SW 1271 (cell line): ENCODE measurements around the gene BRAP.
"Not testable (repeated sequence)": the region's sequence is repeated elsewhere in the genome, so short reads cannot be mapped to it uniquely, and the experiment has no call there.

Source experiments
- DNase-seq, 2 experiments: peaks; one replicate each; lab custom pipeline; 2025; lab: John Stamatoyannopoulos, UW

The BRAP gene

DNA sequence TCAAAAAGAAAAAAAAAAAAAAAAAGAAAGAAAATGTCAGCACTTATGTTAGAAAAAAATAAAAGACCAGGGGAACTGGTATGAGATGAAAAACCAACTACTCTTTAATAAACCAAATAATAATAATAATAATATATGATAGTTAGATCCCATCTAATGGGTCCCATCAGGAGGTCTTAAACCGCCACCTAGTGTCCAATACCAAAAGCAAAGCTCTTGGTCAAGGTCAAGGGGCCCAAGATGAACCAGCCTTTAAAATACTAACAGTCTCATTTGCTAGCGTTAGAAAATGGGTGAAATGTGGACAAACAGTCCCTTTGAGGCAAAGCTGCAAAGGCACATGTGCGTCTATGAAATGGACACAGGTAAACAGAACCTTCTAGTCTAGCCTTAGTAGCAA lies 12.3 kb downstream of the BRAP start:
- peak in 1 of 2 experiments; percentile 14 for DNase-seq

DNA sequence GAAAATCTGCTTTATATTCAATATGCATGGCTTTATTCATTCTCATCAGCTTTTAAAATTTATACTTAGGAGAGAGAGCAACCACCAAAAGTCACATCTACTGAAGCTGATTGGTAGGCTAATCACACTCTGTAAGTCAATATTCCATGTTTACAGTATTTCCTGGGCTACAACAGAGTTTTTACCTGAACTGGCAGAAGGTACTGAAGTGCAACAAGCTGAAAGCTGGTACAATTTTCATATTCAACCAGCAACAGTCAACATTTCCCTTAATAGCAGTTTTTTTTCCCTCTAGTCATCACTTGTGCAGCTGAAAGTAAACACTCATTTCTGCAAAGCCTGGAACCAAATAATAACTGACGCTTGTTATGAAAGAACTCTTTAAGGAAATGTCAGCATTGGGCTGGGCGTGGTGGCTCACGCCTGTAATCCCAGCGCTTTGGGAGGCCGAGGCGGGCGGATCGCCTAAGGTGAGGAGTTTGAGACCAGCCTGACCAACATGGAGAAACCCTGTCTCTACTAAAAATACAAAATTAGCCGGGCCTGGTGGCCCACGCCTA lies 12.9 kb downstream of the BRAP start:
- DNase-seq = no peak

DNA sequence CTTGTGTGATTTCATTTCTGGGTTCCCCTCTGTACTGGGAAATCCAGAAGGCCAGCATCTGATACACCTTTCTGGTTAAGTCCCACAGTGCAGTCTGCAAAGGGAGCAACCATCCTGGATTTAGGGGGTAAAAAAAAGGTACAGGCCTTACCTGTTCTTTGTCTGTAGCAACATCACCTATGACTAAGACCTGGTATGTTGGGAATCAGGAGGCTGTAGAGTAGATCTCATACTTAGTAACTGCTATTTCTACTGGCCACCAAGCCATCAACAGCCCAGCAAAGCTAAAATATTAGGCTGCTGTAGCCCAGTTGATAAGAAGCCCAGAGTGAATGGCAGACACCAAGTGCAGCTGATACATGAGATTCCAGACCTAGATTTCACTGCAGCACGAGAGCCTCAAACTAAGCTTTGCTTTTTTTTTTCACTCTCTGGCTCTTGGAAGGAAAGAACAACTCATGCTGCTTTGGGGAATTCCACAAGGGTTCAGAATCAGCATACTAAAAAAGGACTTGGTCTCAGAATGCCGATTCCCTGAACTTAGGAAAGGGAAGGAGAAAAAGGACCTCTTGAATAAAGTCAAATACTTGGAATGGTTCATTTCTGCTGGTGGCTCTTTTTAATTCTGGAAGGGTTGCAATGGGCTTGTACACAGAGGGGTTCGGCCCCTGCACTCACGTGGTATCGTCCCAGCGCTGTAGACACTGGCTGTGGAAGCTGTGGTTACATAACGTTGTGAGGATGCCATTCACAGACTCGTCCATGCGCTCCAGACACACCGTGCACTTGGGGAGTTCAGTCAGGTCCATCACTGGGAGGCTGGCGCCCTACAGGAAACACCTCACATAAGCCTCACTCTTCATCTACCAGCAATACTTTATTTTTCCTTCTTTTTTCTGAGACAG lies 20.5 kb downstream of the BRAP start:
- no peak for DNase-seq

DNA sequence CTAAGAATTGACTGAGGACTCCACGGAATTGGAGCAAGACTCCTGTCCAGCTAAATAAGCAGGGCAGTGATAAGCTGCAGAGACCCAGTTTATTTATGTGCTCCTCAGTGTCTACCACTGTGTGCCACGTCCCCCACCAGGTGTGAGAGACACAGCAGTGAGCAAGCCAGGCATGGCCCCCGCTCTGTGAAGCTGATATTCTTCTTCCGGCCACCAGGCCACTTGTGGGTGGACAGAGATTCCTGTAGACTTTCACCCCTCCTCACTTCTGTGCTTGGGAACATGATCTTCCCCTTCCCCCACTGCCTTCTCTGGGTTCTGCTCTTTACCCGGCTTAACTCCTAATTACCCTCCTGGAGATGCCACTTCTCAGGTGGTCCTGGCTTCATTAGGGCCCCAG lies 21.3 kb downstream of the BRAP start:
- no peak for DNase-seq

DNA sequence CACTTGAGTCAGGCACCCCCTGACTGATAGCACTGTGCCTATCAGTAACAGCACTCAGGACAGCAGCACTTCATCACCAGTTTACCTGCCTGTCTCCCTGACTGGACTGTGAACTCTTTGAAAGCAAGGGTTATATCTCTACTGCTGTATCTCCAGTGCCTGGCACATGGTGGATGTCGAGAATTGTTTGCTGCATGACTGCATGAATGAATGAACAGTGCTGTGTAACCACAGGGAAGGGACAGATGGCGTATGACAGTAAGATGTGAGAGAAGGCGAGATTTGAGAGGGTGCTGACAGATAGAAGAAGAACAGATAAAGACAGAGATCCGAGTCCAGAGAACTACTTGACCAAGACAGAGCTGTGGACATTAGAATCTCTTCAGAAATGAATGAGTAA lies 29.7 kb downstream of the BRAP start:
- DNase-seq = no peak

DNA sequence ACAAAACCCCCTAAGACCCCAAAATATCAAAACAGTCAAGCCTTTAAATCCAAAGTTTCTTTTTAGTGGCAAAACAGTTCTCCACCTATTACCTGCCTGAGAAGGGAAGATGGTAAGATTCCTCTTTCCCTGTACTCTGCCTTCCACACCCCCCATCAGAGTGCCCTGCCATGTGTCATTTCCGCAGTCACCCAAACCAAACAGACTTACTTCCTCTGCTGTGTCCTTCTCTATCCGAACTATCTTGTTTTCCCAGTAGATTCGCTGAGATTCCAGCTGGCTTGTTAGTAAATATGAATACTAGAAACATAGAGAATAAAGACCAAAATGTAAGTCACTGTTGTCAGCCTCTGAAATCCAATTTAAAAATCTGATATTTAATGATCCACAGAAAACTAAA lies 30.4 kb downstream of the BRAP start:
- no peak for DNase-seq

DNA sequence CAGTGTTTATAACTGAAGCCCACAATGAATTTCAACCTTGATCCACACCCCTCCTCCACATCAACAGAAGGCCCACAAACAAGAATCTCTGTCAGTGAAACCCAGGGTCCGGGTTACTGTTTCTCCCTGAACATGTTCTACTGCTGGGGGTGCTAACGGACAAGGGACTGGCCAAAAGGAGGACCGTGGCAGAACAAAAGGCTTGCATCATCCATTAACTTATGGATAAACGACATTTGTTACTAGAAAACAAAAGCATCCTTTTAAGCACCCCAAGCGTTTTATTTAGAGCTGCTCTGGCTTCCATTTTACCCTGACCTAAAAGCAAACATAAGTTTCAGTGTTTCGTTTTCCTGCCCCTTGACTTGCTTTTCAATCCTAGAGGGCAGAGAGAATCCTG lies 32.2 kb downstream of the BRAP start:
- DNase-seq = no peak

DNA sequence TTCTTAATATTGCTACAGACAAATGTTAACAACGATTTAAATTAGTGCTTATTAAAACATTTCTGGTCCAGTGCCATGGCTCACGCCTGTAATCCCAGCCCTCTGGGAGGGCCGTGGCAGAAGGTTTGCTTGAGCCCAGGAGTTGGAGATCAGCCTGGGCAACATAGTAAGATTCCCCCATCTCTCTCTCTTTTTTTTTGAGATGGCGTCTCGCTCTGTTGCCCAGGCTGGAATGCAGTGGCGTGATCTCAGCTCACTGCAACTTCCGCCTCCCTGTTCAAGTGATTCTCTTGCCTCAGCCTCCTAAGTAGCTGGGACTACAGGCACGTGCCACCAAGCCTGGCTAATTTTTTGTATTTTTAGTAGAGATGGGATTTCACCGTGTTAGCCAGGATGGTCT lies 33.2 kb downstream of the BRAP start:
- not testable (repeated sequence) for DNase-seq

DNA sequence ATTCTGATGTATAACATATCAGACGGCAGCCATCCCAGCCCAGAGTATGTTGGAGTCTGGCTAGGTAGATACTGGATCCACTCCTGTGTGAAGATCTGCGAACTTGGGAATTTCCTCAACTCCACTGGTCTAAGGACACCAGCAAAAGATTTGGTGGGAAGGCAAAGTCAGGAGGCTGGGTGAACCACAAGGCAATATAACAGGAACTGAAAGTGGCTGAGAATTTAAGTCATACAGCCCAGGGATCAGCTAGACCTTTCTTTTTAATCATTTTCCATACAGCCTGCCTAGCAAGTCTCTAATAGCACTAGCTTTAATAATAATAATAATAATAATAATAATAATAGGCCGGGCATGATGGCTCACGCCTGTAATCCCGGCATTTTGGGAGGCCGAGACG lies 34.8 kb downstream of the BRAP start:
- DNase-seq = no peak

DNA sequence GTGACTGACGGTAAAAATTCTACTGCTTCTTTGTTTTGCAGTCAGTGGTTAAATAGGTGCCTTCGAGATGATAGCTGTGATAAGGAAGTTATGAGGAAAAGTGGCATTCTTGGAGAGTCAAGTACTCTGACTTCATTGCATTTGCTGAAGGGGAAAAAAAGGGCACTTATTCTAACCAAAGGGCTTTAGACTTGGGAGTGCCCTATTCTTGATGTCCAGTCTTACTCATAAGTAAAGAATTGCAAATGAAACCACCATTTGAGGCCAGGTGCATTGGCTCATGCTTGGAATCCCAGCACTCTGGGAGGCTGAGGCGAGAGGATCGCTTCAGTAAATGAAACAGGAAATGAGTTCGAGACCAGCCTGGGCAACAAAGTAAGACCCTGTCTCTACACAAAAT lies 40.3 kb downstream of the BRAP start:
- DNase-seq = peak in 1 of 2 experiments; percentile 24

DNA sequence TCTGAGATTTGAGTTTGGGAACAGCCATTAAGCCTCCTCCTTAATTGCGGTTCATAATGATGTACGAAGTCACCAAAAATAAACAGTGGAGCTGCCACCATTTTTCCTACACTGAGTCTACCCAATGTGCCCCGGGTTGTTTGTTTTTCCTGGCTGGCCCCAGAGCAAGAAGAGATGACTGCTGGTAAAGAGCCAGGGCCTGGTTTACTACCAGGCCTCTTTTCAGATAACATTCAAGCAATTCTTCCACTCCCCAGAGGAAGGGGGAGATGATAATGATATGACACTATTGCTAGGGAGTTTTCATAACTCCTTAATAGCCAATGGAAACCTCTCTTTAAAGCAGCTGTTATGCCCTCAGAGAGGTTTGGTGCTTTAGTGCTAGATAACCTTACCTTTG lies 42.3 kb downstream of the BRAP start:
- no peak for DNase-seq

DNA sequence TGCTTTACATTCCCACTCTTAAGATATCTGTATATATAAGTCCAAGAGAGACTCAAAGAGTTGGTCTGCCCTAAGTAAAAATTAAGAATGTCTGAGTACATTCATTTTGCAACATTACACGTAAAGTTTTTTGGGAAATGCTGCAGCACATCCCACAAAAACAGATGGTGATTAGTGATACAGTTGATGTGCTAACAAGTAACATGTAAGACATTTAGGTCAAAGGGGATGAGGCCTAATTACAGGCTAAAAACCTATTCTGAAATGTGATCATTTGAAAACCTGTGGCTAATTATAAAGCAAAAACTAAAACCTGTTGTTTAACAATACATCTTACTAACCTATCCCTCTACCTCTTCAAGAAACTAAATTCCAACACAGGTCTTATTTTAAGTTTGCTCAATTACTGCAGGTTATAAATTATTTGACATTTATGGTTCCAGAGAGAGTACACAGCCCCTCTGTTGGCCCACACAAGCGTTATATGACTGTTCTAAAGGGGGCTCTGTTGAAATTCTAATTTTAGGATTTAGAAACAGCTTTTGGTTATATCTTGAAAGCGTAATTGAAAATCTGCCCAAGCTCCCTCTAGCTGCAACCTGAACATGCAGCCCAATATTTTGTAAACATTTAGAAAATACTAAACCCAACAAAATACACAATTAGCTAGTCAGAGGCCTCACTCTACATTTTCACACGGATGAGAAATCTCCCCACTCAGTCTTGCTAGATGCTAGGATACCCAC lies 42.9 kb downstream of the BRAP start:
- DNase-seq = no peak

DNA sequence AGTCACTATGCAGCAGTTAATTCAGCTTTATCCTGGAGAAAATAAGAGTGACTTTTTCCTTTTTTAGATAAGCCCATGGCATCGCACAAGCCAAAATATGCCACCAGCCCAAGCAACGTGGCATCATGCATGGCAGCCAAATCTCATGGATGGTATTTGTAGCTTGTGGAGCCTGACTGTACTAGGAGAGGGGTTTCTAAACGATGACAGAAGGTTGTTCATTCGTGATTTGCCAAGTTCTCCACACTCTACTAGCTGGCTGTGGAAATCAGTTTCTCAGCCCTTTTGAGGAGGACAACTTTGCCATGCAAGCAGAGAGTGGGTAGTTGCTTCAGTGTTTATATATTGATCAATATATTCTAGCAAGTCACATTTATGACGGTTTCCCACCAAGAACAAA lies 45.2 kb downstream of the BRAP start:
- no peak for DNase-seq

DNA sequence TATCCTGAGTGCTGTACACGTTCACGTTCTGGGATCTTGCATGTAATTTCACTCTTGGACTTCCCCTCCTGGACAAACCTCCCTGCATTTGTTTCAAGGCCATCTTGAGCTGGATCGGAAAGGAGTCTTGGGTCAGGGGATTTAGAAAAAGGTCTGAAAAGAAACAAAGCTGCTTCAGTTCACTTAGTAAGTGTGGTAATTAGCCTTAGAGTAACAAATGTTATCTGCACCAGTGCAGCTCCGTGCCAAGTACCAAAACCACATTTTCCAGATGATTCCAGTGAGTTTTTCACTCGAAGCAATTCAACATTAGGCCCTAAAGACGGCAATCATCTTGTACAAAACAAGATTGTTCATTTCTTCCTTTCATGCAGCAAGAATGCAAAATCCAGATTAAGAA lies 47.2 kb downstream of the BRAP start:
- no peak for DNase-seq

DNA sequence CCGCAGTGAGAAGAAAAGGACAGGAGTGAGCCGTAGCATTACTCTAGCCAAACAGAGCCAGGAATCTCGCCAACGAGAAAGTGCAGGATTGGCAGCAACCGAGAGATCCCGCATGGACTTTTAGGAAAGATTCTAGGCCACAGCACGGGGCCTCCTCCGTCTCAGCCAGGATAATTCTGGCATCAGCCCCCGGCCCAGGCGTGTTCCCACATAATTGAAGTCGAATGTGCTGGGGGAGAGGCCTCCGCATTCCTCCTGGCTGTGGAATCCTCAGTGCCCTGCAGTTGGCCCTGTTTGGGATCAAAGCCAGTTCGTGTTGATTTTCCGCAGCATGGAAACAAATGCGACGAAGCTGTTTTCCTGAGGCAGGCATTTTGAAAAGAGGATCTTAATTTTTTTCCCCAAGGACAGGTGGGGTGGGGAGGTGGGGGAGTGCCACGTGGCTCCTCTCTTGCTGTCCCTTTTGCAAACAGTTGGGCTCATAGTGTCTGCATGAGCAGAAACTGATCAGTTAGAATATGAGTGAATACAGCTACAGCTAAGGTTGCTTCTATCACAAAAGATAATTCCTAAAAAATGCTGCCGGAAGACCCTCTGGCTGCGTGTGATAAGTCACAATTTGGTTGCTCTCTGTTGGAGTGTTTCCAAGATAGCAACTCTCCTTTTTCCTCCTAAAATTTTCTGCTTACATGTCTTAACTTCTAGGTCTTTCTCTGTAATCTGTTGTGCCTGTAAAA lies 49.4 kb downstream of the BRAP start:
- DNase-seq = no peak

DNA sequence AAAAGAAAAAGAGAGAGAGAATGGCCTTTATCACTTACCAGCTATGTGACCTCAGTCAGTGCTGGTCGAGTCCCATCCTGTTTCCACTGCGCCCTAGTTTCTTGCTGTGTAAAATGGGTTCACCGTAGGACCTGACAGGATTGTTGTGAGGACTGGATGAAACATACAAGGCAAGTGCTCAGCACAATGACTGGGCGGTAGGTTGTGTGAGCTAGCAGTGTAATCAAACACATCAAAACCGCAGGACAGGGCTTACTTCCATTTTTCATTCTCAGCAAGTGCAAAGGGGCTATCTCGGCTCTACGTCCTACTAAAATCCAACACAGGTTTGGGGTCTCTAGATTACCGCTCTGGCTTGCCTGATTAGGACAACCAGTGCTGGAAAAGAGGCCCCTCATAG lies 50.2 kb downstream of the BRAP start:
- no peak for DNase-seq

DNA sequence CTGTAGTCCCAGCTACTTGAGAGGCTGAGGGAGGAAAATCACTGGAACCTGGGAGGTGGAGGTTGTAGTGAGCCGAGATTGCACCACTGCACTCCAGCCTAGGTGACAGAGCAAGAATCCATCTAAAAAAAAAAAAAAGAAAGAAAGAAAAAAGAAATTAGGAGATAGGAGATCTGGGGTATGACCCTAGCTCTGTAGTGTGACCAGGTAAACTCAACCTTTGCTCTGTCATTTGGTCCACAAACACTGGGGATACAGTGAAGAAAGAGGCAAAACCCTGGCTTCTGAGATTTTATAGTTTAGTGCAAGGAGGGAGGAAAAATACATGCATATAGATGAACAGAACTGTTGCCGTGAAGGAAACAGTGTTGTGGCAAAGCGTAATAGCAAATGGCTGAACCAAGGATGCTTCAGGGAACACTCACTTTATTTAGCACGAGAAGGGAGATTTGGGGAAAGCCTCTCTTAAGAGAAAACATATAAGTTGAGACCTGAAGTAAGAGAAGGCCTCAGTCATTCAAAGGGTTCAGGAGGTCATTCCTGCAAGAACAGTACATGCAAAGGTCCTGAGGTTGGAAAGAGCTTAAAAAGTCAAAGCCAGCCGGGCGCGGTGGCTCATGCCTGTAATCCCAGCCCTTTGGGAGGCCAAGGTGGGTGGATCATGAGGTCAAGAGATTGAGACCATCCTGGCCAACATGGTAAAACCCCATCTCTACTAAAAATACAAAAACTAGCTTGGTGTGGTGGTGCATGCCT lies 57.1 kb downstream of the BRAP start:
- no peak for DNase-seq

DNA sequence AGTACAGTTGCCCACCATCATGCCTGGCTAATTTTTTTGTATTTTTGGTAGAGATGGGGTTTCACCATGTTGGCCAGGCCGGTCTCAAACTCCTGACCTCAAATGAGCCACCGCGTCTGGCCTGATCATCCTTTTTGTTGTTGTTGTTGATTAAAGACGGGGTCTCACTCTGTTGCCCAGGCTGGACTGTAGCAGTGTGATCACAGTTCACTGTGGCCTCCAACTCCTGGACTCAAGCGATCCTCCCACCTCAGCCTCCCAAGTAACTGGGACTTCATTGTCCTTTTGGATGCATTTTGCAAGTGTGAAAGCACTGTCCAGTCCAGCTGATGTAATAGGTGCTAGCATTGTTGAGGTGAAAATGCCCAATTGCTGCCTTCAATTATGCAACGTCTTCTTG lies 59.5 kb downstream of the BRAP start:
- no peak for DNase-seq

DNA sequence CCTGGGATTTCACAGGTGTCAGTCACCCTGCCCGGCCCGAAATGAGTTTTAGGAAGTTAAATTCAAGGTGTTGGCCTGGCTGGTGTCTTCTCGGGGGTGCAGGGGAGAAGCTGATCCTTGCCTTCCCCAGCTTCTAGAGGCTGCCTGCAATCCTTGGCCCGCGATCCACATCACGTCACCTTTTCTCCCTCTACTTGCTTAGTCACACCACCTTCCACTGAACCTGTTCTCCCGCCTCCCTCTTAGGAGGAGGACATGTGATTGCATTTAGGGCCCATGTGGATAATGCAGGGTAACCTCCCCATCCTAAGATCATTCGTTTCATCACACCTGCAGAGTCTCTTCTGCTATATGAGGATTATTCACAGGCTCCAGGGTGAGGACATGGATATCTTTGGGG lies 61.2 kb downstream of the BRAP start:
- DNase-seq = no peak

DNA sequence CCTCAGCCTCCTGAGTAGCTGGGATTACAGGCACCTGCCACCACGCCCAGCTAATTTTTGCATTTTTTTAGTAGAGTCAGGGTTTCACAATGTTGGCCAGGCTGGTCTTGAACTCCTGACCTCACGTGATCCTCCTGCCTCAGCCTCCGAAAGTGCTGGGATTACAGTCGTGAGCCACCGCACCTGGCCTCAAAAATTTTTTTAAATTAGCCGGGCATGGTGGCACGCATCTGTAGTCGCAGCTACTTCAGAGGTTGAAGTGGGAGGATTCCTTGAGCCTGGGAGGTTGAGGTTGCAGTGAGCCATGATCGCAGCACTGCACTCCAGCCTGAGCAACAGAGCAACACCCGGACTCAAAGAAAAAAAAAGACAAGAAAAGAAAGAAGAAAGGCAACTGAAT lies 67.9 kb downstream of the BRAP start:
- not testable (repeated sequence) for DNase-seq

DNA sequence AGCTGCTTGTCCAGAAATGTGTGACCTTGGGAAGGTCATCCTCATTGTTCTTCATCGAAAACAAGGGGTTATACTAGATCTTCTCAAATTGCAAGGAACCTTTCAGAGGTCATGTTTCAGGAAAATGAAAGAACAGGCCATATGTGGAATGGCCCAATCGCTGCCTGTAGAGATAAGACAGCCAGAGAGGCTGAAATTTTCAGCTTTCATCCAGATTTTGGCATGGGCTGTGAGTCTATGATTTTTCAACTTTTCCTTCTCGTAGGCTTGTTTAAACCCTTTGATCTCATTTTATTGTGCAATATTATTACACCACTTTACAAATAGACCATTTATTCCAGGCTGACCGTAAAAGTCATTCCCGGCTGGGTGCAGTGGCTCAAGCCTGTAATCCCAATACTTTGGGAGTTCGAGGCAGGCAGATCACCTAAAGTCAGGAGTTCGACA lies 69.6 kb downstream of the BRAP start:
- no peak for DNase-seq

DNA sequence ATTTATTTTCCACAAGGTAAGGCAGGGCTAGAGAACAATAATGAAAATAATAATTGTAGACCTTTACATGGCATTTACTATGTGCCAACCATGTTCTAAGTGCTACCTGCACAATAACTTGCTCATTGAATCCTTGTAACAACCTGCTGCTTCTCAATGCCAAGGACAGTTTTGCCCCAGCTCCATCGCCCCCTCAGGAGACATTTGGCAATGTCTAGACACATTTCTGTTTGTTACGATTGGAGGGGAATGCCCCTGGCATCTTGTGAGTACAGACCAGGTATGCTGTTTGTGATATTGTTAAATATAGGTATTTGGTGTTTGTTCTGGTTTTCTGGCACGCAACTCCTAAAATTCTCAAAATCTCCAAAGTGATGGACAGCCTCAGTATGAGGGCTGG lies 78.5 kb downstream of the BRAP start:
- no peak for DNase-seq
